ENCODE data around the gene PDE6B.

PDE6B gene

DNA sequence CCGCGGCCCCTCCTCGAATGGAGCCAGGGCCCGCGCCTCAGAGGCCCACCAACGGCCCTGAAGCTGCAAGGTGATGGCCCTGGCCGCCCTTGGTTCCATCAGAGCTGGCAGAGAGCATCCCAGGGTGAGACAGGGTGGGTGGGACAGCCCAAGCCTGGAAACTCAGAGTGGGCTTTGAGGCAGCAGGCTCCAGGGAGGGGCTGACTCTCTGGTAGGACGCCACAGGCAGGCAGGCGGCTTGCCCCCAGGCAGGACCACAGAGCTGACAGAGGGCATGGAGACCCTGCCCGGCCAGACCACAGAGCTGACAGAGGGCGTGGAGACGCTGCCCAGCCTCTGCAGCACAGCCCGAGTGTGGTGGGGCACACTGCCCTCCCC, 53.7 kb downstream of the PDE6B start:
- peaks cover 18% of the 10 kb centered on the region for H3K4me1 ChIP-seq (ENCODE audit: control insufficient read depth, insufficient read depth, low read length, poor library complexity, severe bottlenecking)
- H3K9me3 ChIP-seq (ENCODE audit: control insufficient read depth, low read length), result no peaks in the 10 kb centered on the region

DNA sequence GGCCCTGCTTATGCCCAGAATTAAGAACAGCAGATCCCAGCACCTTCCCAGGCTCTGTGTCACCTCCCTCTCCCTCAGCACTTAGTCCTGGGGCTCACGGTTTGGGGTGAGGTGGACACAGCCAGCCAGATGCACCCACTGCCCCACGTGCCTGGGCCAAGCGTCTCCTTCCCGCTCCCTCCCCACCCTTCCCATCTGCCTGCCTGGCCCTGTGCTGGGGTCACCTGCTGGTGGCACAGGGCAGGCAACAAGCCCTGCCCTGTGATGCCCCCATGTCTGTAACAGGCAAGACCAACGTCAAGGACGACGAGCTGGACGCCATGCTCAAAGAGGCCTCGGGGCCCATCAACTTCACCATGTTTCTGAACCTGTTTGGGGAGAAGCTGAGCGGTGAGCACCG, 54.3 kb downstream of the PDE6B start:
- no peak overlapping the region for H3K27ac ChIP-seq (ENCODE audit: insufficient read depth, low read length, poor library complexity, severe bottlenecking)
- no peak overlapping the region for H3K4me3 ChIP-seq (ENCODE audit: insufficient read depth, low read depth, low read length, poor library complexity, severe bottlenecking)
- DNase-seq, result no peak
- H3K27me3 ChIP-seq (replicated peaks; ENCODE audit: control insufficient read depth, insufficient read depth, low read length, poor library complexity, severe bottlenecking), result no peaks in the 10 kb centered on the region
- H3K36me3 ChIP-seq (ENCODE audit: control insufficient read depth, insufficient read depth, low read length), result no peaks in the 10 kb centered on the region
- peaks cover 17% of the 10 kb centered on the region for H3K4me1 ChIP-seq (ENCODE audit: control insufficient read depth, insufficient read depth, low read length, poor library complexity, severe bottlenecking)
- no peaks in the 10 kb centered on the region for H3K9me3 ChIP-seq (ENCODE audit: control insufficient read depth, low read length)

More for the DNA sequence above, 53.7 kb downstream of the PDE6B start:
- Histone ChIP-seq H3K27me3 (replicated peaks; ENCODE audit: control insufficient read depth, insufficient read depth, low read length, poor library complexity, severe bottlenecking) (no peaks in the 10 kb centered on the region), H3K27ac (ENCODE audit: insufficient read depth, low read length, poor library complexity, severe bottlenecking) (no peak overlapping the region), H3K4me3 (ENCODE audit: insufficient read depth, low read depth, low read length, poor library complexity, severe bottlenecking) (no peak overlapping the region), H3K36me3 (ENCODE audit: control insufficient read depth, insufficient read depth, low read length) (no peaks in the 10 kb centered on the region)
- no peak for DNase-seq

DNA sequence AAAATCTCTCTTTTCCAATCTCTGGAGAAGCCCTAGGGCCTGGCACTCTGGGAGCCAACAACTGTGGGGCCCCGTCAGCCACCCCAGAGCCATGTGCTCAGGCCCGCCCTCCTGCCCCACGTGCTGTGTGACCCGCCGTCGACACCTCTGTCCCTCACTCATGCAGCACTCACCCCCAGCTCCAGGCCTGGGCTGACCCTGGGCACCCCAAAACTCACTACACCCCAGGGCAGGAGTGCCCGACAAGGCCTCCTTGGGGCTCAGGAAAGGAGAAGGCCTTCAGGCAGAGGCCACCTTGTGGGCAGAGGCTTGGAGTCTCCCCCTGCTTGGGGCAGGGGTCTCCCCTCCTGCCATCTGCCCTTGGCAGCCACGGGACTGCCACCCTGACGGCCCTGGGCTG, 54.7 kb downstream of the PDE6B start:
- DNase-seq, result no peak
- Histone ChIP-seq H3K27ac (ENCODE audit: insufficient read depth, low read length, poor library complexity, severe bottlenecking) (no peak overlapping the region), H3K4me1 (ENCODE audit: control insufficient read depth, insufficient read depth, low read length, poor library complexity, severe bottlenecking) (peaks cover 13% of the 10 kb centered on the region), H3K27me3 (replicated peaks; ENCODE audit: control insufficient read depth, insufficient read depth, low read length, poor library complexity, severe bottlenecking) (no peaks in the 10 kb centered on the region), H3K36me3 (ENCODE audit: control insufficient read depth, insufficient read depth, low read length) (no peaks in the 10 kb centered on the region), H3K9me3 (ENCODE audit: control insufficient read depth, low read length) (no peaks in the 10 kb centered on the region), H3K4me3 (ENCODE audit: insufficient read depth, low read depth, low read length, poor library complexity, severe bottlenecking) (no peak overlapping the region)

DNA sequence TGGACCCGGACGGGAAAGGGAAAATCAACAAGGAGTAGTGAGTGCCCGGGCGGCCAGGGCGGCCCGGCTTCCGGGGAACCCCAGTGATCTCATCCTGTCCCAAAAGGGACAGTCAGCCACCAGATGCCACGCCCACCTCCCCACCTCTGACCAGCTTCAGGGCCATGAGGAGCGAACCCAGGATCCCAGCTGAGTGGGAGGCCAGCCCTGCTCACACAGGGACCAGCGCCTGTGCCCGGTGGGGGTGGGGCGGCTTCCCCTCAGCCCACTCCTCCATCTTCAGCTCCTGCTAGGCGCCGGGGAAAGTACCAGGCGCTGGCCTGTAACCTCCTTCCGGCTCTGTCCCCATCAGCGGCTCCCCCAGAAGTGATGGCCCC, 55.2 kb downstream of the PDE6B start:
- peak in 1 of 3 donors; percentile 22 for DNase-seq
- Histone ChIP-seq H3K36me3 (ENCODE audit: control insufficient read depth, insufficient read depth, low read length) (no peaks in the 10 kb centered on the region), H3K4me3 (ENCODE audit: insufficient read depth, low read depth, low read length, poor library complexity, severe bottlenecking) (peak overlapping the region; percentile 60), H3K27me3 (replicated peaks; ENCODE audit: control insufficient read depth, insufficient read depth, low read length, poor library complexity, severe bottlenecking) (no peaks in the 10 kb centered on the region), H3K4me1 (ENCODE audit: control insufficient read depth, insufficient read depth, low read length, poor library complexity, severe bottlenecking) (peaks cover 8% of the 10 kb centered on the region), H3K27ac (ENCODE audit: insufficient read depth, low read length, poor library complexity, severe bottlenecking) (peak overlapping the region; percentile 32), H3K9me3 (ENCODE audit: control insufficient read depth, low read length) (no peaks in the 10 kb centered on the region)

DNA sequence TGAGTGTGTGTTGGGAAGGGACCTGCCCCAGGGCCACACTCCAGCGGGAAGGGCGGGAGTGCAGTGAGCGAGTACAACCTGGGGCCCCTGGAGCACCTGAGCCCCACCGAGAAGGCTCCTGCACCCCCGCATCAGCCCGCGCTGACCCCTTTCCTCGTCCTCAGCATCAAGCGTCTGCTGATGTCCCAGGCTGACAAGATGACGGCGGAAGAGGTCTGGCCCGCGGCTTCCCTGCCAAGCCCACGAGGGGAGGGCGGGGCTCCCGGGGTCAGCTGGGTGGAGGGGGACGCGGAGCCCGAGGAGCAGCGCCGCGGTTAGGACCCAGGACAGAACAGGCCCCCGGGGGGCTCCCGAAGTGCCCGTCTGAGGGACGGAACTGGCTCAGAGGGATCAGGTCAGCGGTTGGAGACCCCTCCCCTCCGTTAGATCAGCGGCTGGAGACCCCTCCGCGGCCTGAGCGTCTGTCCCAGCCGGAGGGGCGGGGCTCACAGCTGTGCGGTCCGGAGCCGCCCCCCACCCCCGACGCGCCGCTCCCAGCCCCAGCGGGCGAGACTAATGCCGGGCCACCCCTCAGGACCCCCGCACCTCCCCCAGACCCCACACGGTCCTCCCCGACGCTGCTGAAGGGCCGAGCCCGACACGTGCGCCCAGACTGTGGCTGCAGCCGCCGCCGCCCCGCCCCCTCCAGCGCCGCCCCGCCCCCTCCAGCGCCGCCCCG, 55.7 kb downstream of the PDE6B start:
- no peaks in the 10 kb centered on the region for H3K9me3 ChIP-seq (ENCODE audit: control insufficient read depth, low read length)
- no peaks in the 10 kb centered on the region for H3K27me3 ChIP-seq (replicated peaks; ENCODE audit: control insufficient read depth, insufficient read depth, low read length, poor library complexity, severe bottlenecking)
- H3K27ac ChIP-seq (ENCODE audit: insufficient read depth, low read length, poor library complexity, severe bottlenecking), result peak overlapping the region; percentile 32
- H3K4me1 ChIP-seq (ENCODE audit: control insufficient read depth, insufficient read depth, low read length, poor library complexity, severe bottlenecking), result peaks cover 8% of the 10 kb centered on the region
- peak overlapping the region; percentile 60 for H3K4me3 ChIP-seq (ENCODE audit: insufficient read depth, low read depth, low read length, poor library complexity, severe bottlenecking)
- DNase-seq, result peak in 2 of 3 donors; percentile 46 to 53
- H3K36me3 ChIP-seq (ENCODE audit: control insufficient read depth, insufficient read depth, low read length), result no peaks in the 10 kb centered on the region

DNA sequence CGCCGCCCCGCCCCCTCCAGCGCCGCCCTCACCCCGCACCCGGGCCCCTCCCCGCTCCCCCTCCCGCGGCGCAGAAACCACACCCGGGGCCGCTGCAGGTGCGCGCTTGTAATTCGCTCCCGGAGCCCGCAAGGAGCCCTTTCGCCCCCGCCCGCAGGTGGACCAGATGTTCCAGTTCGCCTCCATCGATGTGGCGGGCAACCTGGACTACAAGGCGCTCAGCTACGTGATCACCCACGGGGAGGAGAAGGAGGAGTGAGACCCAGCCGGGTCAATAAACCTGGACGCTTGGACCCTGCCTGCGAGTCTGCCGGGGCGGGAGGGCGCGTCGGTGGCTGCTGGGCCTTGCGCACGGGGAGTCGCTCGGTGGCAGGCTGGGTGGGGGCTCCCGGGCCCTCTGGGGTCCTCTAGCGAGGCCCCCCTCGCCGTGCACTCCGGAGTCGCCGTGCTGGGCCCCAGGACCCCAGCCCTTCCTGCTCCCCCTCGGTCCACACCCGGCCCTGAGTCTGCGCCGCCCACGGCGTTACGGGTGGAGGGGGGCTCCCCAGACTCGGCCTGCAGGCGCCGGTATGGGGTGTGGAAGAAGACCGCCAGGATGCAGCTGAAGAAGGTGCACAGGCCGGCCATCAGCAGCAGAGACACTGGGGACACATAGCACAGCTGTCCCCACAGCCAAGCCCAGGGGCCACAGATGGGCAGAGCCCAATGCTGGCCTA, 56.5 kb downstream of the PDE6B start:
- Histone ChIP-seq H3K9me3 (ENCODE audit: control insufficient read depth, low read length) (no peaks in the 10 kb centered on the region), H3K27ac (ENCODE audit: insufficient read depth, low read length, poor library complexity, severe bottlenecking) (no peak overlapping the region), H3K27me3 (replicated peaks; ENCODE audit: control insufficient read depth, insufficient read depth, low read length, poor library complexity, severe bottlenecking) (no peaks in the 10 kb centered on the region), H3K4me3 (ENCODE audit: insufficient read depth, low read depth, low read length, poor library complexity, severe bottlenecking) (no peak overlapping the region), H3K36me3 (ENCODE audit: control insufficient read depth, insufficient read depth, low read length) (no peaks in the 10 kb centered on the region), H3K4me1 (ENCODE audit: control insufficient read depth, insufficient read depth, low read length, poor library complexity, severe bottlenecking) (peaks cover 8% of the 10 kb centered on the region)
- DNase-seq, result peak in 2 of 3 donors; percentile 51 to 66

DNA sequence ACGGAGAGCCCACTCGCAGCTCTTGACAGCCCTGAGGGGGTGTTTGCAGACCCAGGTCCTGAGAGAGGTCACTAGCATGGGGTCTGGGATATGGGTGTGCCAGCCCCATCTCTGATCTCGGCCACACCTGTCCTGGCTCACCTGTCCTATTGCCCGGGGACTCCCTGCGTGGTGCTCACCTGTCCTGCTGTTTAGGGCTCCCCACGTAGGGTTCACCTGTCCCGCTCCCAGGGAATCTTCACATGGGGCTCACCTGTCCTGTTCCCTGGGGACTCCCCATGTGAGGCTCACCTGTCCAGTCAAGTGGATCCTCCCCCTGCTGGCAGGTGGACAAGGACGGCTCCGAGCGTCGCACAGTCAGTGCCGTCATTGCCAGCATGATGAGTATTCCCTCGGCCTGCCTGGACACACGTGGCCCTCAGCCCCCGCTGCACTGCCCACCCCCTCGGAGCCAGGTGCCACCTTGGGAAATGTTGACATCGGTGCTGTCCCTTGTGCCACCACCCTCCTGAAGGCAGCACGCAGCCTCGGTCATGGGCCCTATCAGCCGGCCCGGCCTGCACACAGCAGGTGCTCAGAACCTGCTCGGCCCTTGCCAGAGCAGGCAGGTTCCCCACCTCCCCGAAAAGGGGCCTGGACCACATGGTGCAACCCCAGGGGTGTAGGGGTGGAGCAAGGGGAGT, 57.3 kb downstream of the PDE6B start:
- no peak for DNase-seq
- no peaks in the 10 kb centered on the region for H3K27me3 ChIP-seq (replicated peaks; ENCODE audit: control insufficient read depth, insufficient read depth, low read length, poor library complexity, severe bottlenecking)
- no peak overlapping the region for H3K4me3 ChIP-seq (ENCODE audit: insufficient read depth, low read depth, low read length, poor library complexity, severe bottlenecking)
- H3K27ac ChIP-seq (ENCODE audit: insufficient read depth, low read length, poor library complexity, severe bottlenecking), result no peak overlapping the region
- no peaks in the 10 kb centered on the region for H3K36me3 ChIP-seq (ENCODE audit: control insufficient read depth, insufficient read depth, low read length)
- H3K4me1 ChIP-seq (ENCODE audit: control insufficient read depth, insufficient read depth, low read length, poor library complexity, severe bottlenecking), result peaks cover 8% of the 10 kb centered on the region
- H3K9me3 ChIP-seq (ENCODE audit: control insufficient read depth, low read length), result no peaks in the 10 kb centered on the region

DNA sequence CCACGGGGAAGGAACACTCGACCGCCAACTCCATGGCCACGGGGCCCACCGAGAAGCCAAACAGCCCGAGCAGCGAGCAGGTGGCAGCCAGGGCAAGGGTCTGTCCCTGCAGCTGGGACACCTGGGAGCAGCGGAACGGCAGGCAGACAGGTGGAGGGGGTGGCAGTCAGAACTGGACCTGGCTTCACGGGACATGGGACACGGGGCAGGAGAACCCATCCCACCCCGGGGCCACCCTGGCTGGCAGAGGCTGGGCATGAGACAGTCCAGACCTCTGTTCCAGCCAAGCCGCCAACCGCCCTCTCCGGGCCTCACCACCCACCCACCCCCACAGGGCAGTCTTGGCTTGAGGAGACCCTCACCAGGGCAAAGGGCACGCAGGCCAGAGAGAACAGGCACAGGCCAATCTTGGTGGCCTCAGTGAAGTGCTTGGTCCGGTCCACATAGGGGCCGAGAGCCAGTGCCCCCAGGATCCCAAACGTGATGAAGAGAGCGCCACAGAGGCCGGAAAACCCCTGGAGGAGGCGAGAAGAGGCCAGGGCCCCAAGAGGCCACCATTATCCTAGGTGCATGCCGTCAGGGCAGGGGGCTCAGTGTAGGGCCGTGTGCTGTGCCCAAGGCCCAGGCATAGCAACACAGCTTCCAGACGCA, 58.0 kb downstream of the PDE6B start:
- H3K4me3 ChIP-seq (ENCODE audit: insufficient read depth, low read depth, low read length, poor library complexity, severe bottlenecking), result no peak overlapping the region
- no peak for DNase-seq
- peaks cover 8% of the 10 kb centered on the region for H3K4me1 ChIP-seq (ENCODE audit: control insufficient read depth, insufficient read depth, low read length, poor library complexity, severe bottlenecking)
- H3K27me3 ChIP-seq (replicated peaks; ENCODE audit: control insufficient read depth, insufficient read depth, low read length, poor library complexity, severe bottlenecking), result no peaks in the 10 kb centered on the region
- no peak overlapping the region for H3K27ac ChIP-seq (ENCODE audit: insufficient read depth, low read length, poor library complexity, severe bottlenecking)
- H3K9me3 ChIP-seq (ENCODE audit: control insufficient read depth, low read length), result no peaks in the 10 kb centered on the region
- H3K36me3 ChIP-seq (ENCODE audit: control insufficient read depth, insufficient read depth, low read length), result no peaks in the 10 kb centered on the region

DNA sequence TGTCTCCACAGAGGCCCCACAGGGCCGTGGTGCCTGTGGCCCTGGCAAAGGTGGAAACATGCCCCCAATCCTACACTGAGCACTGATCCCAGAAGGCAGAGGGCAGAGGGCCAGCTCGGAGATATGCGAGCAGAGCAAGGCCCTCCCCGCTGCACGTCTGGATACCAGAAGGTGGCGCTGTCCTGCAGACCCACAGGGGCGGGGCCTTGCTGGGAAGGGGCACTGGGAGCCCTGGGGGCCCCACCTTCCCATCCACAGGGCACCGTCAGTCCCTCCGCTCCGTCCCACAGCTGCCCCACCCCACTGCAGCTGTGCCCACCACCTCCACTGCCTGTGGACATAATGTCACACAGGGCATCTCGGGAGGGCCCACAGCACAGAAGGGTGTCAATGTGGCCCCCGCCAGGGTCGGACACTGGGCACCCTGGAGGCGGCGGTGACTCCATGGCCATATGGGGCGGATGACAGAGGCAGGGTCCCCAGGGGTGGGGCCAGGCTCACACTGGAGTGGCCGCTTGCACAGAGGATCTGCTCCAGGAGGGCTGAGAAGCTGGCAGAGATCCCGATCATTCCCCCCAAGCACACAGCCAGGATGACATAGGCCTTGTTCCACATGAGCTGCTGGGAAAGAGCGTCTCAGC, 58.7 kb downstream of the PDE6B start:
- Histone ChIP-seq H3K36me3 (ENCODE audit: control insufficient read depth, insufficient read depth, low read length) (no peaks in the 10 kb centered on the region), H3K9me3 (ENCODE audit: control insufficient read depth, low read length) (no peaks in the 10 kb centered on the region), H3K27ac (ENCODE audit: insufficient read depth, low read length, poor library complexity, severe bottlenecking) (no peak overlapping the region), H3K4me1 (ENCODE audit: control insufficient read depth, insufficient read depth, low read length, poor library complexity, severe bottlenecking) (peaks cover 8% of the 10 kb centered on the region), H3K27me3 (replicated peaks; ENCODE audit: control insufficient read depth, insufficient read depth, low read length, poor library complexity, severe bottlenecking) (no peaks in the 10 kb centered on the region), H3K4me3 (ENCODE audit: insufficient read depth, low read depth, low read length, poor library complexity, severe bottlenecking) (no peak overlapping the region)
- DNase-seq, result no peak
